ENCODE results near the gene FCHO2.

- TF ChIP-seq POLR2A (IDR thresholded peaks at IDR 0.05) (no peak), CTCF (IDR thresholded peaks at IDR 0.05) (no peak)
These were observed 176.0 kb downstream of the FCHO2 start for GRCh38 chr5:73131711-73132425.
